GM21515 (cell line): ENCODE measurements around the gene WDR47.
"Not testable (repeated sequence)": the region's sequence is repeated elsewhere in the genome, so short reads cannot be mapped to it uniquely, and the experiment has no call there.

Experiments used
- ATAC-seq: cut with Tn5 transposase; IDR thresholded peaks from one replicate; pipeline ENCODE4 v1.9.1; 2021; ENCODE audit not compliant: unreplicated experiment

Gene WDR47

GRCh38 chr1:109056064-109056463 is 14.2 kb upstream of the WDR47 start:
- ATAC-seq: no peak

GRCh38 chr1:109052145-109052544 is 10.2 kb upstream of the WDR47 start:
- ATAC-seq: not testable (repeated sequence)

DNA sequence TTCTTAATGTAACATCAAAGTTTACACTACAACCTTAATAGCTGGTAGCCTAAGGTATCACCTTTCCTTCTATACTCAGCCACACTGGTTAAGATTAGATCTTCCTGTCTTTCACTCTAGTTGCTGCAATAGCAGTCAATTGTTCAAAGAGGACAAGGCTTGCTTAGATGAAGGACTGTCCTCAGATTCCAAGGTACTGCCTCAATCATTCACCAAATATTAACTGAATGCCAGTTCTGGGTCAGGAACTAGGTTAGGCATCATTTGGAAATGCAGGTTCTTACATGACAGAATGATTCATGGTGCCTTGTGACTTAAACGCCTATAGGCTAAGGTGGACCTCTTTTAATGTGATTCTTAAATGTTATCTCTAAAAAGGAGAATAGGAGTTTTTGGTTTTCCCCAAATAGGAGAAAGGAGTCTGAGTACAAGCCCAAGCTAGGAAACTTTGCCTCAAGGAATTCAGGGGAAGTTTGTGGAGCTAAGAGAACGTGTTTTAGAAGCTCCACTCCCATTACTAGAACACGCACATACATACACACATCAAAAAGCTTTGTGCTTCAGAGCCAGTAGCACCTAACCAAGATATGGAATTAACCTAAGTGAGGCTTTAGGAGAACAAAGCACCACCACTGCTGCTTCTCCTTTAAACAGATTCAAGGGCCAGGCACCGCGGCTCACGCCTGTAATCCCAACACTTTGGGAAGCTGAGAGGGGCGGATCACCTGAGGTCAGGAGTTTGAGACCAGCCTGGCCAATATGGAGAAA is 8.5 kb upstream of the WDR47 start:
- no peak for ATAC-seq

GRCh38 chr1:109048335-109048734 is 6.4 kb upstream of the WDR47 start:
- ATAC-seq: no peak

GRCh38 chr1:109047339-109047738 is 5.4 kb upstream of the WDR47 start:
- no peak for ATAC-seq

GRCh38 chr1:109046671-109047070 is 4.8 kb upstream of the WDR47 start:
- no peak for ATAC-seq

- ATAC-seq: no peak
Observed at GRCh38 chr1:109045595-109045994, 3.7 kb upstream of the WDR47 start.

- peak; percentile 17 for ATAC-seq
Observed at GRCh38 chr1:109040989-109041620, 797 bp downstream of the WDR47 start.

GRCh38 chr1:109040627-109040988 is 1.3 kb downstream of the WDR47 start:
- no peak for ATAC-seq

- ATAC-seq: no peak
Observed at GRCh38 chr1:109034382-109034781, 7.5 kb downstream of the WDR47 start.

- not testable (repeated sequence) for ATAC-seq
Observed at GRCh38 chr1:109029493-109029892, 12.4 kb downstream of the WDR47 start.

DNA sequence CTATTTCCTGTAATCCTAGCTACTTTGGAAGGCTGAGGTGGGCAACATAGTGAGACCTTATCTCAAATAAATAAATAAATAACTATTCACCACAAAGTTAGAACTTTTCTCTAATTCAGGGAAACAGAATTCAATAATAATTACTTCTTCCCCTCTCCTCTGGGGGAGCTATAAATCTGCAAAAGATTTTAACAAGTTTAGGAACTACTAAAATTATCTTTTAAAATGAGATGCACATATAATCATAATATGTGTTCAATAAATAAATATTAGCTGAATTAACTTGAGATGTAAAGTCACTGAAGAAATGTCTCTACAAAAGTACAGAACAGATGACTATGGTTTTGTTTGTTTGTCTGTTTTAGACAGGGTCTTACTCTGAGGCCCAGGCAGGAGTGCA is 14.1 kb downstream of the WDR47 start:
- no peak for ATAC-seq

DNA sequence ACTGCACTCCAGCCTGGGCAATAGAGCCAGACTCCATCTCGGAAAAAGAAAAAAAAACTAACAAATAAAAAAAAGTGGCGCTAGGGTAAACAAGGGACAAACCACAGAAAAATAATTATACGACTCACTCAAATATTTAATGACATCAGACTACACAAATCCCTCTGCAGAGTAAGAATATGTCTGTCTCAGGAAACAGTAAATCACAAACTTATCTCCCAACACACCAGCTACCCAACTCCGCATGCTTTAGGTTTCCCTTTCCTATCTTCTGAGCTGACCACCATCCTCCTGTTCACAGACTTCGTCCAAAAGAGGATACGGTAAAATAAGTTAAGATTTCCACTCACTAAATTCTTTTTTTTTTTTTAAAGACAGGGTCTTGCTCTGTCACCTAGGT is 16.2 kb downstream of the WDR47 start:
- no peak for ATAC-seq

- no peak for ATAC-seq
Observed at GRCh38 chr1:109024646-109025045, 17.3 kb downstream of the WDR47 start.

GRCh38 chr1:109020693-109021257 is 21.1 kb downstream of the WDR47 start:
- ATAC-seq: no peak

- ATAC-seq: not testable (repeated sequence)
Observed at GRCh38 chr1:109017719-109018118, 24.2 kb downstream of the WDR47 start.

GRCh38 chr1:109017134-109017533 is 24.8 kb downstream of the WDR47 start:
- ATAC-seq: no peak

DNA sequence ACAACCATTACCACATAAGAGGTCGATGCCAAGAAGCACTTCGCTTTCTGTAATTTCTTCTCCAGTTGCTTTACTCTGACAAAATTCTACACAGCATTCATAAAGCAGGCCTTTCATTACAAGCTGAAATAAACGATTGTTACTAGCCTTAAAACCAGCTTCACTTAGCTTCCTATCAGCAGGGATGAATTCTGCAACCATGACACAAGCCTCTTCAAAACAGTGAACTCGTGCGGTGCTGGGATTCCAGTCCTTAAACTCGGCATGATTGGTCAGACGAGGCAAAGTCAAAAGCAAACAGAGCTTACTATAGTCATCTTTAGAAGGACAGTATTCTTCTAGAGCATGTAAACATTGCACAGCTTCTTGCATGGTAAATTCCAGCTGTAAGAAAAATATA is 30.6 kb downstream of the WDR47 start:
- ATAC-seq: no peak

- not testable (repeated sequence) for ATAC-seq
Observed at GRCh38 chr1:108996622-108997021, 45.3 kb downstream of the WDR47 start.

DNA sequence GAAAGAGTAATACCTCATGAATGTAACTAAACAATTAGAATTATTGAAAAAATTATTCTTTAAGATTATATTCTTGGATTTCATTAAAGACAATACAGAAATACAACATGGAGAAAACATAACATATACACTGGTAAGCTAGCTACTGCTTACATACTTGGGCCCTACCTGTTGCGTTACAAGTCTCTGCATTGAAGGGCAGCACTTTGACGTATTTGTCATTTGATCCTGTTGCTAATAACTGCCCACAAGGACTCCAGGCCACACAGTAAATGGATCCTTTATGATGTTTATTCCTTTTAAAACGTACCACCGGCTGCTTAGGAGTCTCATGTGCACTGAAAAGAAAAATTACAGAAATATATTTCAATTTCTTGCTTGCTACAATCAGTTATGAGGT is 58.8 kb downstream of the WDR47 start:
- ATAC-seq: no peak

GRCh38 chr1:108976658-108977057 is 65.2 kb downstream of the WDR47 start:
- no peak for ATAC-seq

- ATAC-seq: no peak
Observed at GRCh38 chr1:108972951-108973350, 69.0 kb downstream of the WDR47 start.
